ENCODE data around the gene SPG11.
A peak's percentile ranks its signal among the peaks of the same experiment; 100 is the strongest.
"Not testable (repeated sequence)": the region's sequence is repeated elsewhere in the genome, so short reads cannot be mapped to it uniquely, and the experiment has no call there.

Gene SPG11

DNA sequence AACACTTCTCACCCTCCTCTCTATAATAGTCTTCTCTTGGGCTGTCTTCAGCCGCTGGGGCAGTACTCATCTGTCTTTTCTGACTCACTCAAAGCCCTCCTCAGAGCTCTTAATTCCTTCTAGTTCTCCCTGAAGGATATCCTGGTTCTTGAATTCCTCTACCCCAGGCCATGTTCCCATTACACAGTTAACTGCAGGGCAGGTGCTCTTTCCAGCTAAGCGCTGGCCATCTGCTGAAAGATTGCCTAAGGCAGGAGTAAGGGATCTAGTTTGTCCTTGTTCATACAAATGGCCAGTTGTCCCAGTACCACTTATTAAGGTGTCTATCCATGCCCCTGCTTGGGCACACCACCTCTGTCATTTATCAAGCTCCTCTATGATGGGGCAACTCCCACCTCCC is 10.2 kb upstream of the SPG11 start:
- no peak for DNase-seq

DNA sequence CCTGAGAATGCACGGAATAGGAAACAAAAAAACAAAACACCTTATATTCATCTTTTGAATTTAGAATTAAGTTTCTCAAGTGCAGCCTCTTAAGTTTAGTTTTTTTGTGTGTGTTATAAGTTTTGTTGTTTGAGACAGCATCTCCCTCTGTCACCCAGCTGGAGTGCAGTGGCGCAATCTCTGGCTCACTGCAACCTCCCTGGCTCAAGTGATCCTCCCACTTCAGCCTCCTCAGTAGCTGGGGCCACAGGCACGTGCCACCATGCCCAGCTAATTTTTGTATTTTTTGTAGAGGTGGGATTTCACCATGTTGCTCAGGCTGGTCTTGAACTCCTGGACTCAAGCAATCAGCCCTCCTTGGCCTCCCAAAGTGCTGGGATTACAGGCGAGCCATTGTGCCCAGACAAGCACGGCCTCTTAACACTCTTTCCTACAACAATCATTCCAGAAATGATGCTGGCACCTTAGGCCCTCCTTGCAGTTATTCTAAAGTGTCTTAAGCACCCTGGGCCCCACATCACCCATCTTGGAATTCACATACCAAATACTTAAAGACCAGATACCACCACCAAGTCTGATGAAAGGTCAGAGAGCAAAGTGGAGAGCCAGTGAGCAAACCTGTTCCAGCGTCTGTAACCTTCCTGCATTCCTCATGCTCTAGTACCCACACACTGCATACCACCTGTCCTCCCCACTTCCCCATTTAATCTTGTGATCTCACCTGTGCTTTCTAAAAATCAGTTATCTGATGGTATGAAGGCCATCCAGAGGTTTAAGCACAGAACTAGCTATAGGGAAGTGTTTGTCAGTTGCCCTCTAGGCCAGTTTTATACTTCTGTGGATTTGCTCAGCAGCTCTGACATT is 6.9 kb upstream of the SPG11 start:
- no peak for DNase-seq

DNA sequence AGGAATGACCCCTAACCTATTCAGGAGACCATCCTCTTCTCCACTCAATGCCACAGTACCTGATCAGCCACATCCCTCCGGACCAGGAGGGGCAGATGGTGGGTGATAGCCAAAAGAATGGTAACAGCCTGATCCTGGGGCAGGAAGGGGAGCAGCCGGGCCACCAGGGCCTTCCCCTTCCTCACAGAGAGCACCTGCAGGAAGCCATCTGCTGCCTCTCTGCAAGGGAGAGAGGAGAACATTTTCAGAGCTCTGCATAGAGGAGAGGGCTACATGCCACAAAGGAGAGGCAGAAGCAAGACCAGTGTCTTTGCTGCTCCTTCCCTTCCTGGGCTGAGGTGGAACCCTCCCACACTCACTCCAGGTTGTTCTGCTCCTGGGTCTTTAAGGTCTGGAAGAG is 5.5 kb upstream of the SPG11 start:
- peak in 1 of 5 experiments; percentile 31 for DNase-seq

DNA sequence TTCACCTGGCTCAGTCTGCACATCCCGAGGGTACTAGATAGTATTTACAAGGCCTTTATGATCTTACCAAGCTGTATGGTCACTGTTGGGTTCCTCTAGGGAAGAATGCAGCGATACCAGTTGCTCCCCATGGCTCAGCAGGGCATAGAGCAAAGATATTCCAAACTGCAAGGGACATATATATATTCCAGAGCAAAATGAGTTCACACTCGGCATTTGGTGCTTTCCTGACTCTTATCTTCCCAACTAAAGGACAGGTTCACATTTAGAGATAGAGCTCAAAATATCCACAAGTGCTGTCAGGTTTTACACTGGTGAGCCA is 3.5 kb upstream of the SPG11 start:
- DNase-seq, result no peak

DNA sequence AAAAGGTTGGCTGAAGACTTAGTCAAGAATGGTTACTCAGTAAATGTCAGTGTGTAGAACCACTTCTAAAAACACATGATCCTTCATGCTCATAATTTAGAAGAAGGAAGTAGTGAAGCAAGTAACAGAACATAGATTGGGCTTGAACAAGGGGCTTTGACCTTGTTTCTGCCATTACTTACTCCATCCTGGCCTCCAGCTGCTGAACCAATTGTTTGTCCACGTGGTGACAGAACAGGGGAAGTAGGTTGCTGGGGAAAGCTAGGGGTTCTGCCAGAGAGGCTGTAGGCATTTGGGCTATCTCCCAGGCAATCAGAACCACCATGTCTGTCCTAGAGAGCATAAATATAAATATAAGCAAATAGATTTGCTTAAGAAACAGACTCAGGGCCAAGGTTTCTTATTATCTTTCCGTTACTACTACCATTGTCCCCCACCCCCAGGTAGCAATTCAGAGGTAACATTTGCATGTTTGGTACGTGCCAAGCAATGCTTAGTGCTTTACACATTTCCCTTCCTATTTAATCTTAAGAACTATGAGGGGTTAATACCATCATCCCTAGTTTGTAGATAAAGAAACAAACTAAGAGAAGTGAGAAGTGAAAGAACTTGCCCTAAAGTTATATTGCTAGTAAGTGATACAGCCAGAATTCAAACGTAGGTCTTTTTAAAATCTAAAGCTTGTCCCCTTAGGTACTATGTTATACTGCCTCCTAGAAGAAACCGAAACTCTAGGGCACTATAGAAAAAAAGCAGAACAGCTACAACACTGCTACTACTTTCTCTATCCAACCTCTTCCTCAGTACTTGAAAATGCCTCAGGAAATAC is 3.0 kb upstream of the SPG11 start:
- peak in 2 of 5 experiments; percentile 20 to 60 for DNase-seq

GRCh38 chr15:44662478-44663409 is 718 bp downstream of the SPG11 start:
- peak; percentile 67 to 94 (median 84) for DNase-seq

DNA sequence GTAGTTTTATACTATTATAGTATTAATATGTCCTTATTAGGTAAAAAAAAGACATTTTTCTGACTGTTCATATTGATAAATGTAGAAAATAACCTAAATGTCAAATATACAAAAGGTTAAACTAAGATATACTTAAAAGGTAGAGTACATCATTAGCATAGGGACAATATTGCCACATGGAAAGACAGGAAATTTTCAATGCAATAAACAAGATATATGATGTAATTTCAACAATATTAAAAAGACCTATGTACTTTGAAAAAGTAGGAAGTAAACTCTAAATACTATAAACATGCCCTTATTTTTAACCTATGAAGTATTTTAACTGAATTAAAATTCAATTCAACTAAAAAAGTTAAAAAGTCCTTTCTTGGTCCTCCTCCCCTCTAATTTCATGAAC is 1.9 kb downstream of the SPG11 start:
- no peak for DNase-seq

DNA sequence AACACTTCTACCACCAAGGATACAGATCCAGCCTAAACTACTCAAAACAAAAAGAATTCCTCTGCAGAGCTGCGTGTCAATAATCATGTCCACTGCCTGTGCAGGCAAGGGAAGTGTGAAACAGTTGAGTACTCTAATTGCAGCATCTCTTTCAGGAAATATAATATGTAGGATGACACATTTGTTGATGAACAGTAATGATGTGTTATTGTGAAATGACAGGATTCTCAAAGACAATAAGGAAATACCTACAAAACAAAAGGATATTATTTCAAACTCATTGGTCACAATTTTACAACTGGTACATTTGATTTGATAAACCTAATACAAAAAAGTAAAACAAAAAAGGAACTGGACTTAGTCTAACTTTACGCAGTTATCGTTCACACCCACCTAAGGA is 4.4 kb downstream of the SPG11 start:
- DNase-seq, result no peak

- DNase-seq, result no peak
Observed at GRCh38 chr15:44657378-44657777, 6.1 kb downstream of the SPG11 start.

DNA sequence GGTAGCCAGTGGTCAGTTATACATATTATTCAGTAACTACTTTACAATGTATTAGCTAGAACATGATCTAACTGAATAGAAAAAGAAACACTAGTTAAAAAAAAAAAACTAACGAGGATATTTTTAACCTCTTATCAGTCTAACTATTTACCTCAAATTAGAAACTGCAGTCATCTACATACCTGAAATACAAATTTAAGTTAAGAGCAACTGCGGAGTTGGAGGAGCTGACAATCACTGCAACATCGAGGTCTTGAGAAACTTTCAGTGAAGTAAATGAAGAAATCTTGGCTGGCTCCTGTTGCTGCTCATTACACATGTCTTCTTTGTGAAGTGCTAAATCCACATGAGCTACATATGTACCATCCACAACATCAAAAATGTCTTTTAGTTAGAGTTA is 6.5 kb downstream of the SPG11 start:
- no peak for DNase-seq

DNA sequence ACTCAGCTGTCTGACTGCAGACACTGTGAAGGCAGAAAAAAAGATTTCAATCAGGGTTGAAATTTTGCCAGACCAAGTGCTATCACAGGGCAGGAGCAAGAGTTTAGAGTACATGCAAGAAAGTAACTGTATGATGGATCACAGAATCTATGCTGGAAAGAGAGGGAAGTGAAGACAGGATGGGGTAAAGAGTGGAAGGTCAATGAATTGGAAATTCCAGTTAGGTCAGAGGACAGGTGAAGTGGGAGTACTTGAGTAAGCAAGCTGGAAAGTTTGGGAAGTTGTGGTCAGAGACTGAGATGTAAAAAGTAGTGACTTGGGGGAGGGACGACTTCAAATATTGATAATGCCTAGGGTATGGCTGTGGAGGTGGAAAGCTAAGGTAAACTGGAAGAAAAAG is 7.2 kb downstream of the SPG11 start:
- DNase-seq, result no peak

GRCh38 chr15:44654858-44655257 is 8.6 kb downstream of the SPG11 start:
- DNase-seq, result no peak

DNA sequence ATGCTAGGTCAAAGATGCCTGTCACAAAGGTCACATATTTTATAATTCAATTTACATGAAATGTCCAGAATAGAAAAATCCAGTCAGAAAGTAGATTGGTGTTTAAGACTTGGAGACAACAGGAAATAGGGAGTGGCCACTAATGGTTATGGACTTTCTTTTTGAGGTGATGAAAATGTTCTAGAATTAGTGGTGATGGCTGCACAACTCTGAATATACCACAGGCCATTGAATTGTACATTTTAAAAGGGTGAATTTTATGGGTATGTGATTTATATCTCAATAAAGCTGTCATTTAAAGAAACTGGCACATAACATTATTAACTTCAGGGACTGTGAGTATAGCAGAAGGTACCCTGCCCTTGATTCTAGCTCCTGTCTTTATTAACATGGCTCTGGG is 15.8 kb downstream of the SPG11 start:
- no peak for DNase-seq

DNA sequence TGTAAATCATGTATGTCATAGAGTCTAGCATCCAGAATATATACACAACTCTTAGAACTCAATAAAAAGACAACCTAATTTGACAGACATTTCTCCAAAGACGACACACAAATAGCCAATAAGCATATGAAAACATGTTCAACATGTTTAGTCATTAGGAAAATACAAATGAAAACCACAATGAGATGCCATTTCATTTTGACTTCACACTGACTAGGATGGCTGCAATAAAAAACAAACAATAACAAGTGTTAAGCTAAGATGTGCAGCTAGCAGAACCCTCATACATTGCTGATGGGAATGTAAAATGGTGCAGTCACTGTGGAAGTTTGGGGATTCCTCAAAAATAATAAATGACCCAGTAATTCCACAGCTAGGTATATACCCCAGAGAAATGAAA is 16.4 kb downstream of the SPG11 start:
- DNase-seq, result peak in 1 of 5 experiments; percentile 58

GRCh38 chr15:44646460-44646859 is 17.0 kb downstream of the SPG11 start:
- no peak for DNase-seq

DNA sequence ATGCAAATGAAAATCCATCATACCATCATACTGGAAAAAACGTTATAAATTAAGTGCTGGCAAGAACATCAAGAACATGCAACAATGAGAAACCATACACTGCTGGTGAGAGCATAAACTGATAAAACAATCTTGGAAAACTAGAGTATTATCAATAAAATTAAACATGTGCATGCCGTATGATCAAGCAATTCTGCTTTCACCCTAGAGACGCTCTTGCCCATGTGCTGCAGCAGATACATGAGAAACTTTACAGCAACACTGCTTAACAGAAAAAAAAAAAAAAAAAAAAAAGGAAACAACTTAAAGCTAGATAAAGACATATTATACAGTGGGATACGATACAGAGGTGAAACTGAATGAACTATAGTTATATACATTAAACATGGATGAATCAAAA is 21.8 kb downstream of the SPG11 start:
- DNase-seq, result no peak

GRCh38 chr15:44636976-44637375 is 26.5 kb downstream of the SPG11 start:
- no peak for DNase-seq

- peak in 1 of 5 experiments; percentile 42 for DNase-seq
Observed at GRCh38 chr15:44633603-44634002, 29.9 kb downstream of the SPG11 start.

- not testable (repeated sequence) for DNase-seq
Observed at GRCh38 chr15:44625286-44625685, 38.2 kb downstream of the SPG11 start.

- DNase-seq, result no peak
Observed at GRCh38 chr15:44623178-44623577, 40.3 kb downstream of the SPG11 start.

- no peak for DNase-seq
Observed at GRCh38 chr15:44620081-44620480, 43.4 kb downstream of the SPG11 start.

DNA sequence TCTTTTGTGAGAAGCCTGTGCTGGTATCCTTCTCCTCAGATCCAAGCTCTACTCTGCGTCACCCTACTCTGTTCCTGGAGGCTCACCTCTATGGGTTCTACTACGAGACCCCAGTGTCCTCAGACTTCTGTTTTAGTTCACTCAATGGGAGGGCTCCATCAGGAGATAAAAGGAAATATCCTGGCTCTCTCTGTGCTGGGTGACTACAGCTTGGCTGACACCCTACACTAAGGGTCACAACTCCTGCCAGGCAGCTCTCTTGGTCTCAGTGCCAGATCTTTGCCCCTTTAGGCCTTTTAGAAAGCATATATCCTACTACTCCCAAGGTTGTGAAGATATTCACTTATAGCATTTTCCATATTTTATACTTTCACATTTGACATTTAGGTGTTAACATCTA is 46.5 kb downstream of the SPG11 start:
- DNase-seq, result no peak

GRCh38 chr15:44606740-44607139 is 56.7 kb downstream of the SPG11 start:
- DNase-seq, result no peak

All from T-helper 2 cell (primary cell).